Measurements from ENCODE around the gene CCDC90B. TPM values are rescaled to one million over a fixed set of nuclear protein-coding genes. Genes with fewer than 3 reads are reported as not detected.
A peak's percentile ranks its signal among the peaks of the same experiment; 100 is the strongest.

Gene CCDC90B
- total and polyA plus RNA-seq, 3 experiments from 2014 or later = 36.7 to 58.9 (median 40.6) TPM

GRCh38 chr11:83249972-83250593 is 36.1 kb downstream of the CCDC90B start:
- Mint-ChIP-seq H3K4me1 (peaks cover 6 to 10% (median 7%) of the 10 kb centered on the region in 3 donors), H3K27ac (no peak overlapping the region), H3K9me3 (no peaks in the 10 kb centered on the region), H3K27me3 (no peaks in the 10 kb centered on the region), H3K4me3 (no peak overlapping the region), H3K36me3 (peaks cover 0 to 3% (median 0%) of the 10 kb centered on the region in 3 donors)
- no peaks in the 10 kb centered on the region for H3K9me3 ChIP-seq (ENCODE audit: low read length)
- H3K27ac ChIP-seq (ENCODE audit: low read depth, low read length) = no peak overlapping the region
- DNase-seq = peak in 2 of 5 donors; percentile 9 to 40
- no peaks in the 10 kb centered on the region for H3K36me3 ChIP-seq (ENCODE audit: insufficient read depth, low read length)
- POLR2A ChIA-PET = interaction anchor here (0.5 to 0.6 kb wide), 2 partner anchors 54 to 130 kb away, joined by 4 to 8 read pairs; no protein-coding TSS in a partner anchor
- H3K27me3 ChIP-seq (ENCODE audit: insufficient read depth, low read length, poor library complexity, severe bottlenecking) = no peaks in the 10 kb centered on the region
- CTCF ChIA-PET = interaction anchor here (0.6 to 3.0 kb wide), 20 partner anchors 9 to 383 kb away, joined by 3 to 25 read pairs (median 4); partner anchors contain the start of genes ANKRD42, CCDC90B, DDIAS and PRCP
- no peak overlapping the region for H3K4me3 ChIP-seq (ENCODE audit: low read length)
- no peaks in the 10 kb centered on the region for H3K4me1 ChIP-seq (ENCODE audit: insufficient read depth, low read length)

GRCh38 chr11:83249445-83249844 is 36.7 kb downstream of the CCDC90B start:
- Mint-ChIP-seq H3K9me3 (no peaks in the 10 kb centered on the region), H3K4me1 (peaks cover 6 to 10% (median 7%) of the 10 kb centered on the region in 3 donors), H3K36me3 (peaks cover 0 to 3% (median 0%) of the 10 kb centered on the region in 3 donors), H3K27me3 (no peaks in the 10 kb centered on the region), H3K27ac (no peak overlapping the region), H3K4me3 (no peak overlapping the region)
- CTCF ChIA-PET = interaction anchor here (0.9 to 3.0 kb wide), 16 partner anchors 9 to 382 kb away, joined by 3 to 25 read pairs (median 4); partner anchors contain the start of genes CCDC90B, DDIAS, PRCP and RAB30
- POLR2A ChIA-PET = interaction anchor here (0.5 to 0.6 kb wide), 2 partner anchors 54 to 129 kb away, joined by 4 to 8 read pairs; no protein-coding TSS in a partner anchor
- no peaks in the 10 kb centered on the region for H3K9me3 ChIP-seq (ENCODE audit: low read length)
- DNase-seq = no peak
- H3K27me3 ChIP-seq (ENCODE audit: insufficient read depth, low read length, poor library complexity, severe bottlenecking) = no peaks in the 10 kb centered on the region
- H3K36me3 ChIP-seq (ENCODE audit: insufficient read depth, low read length) = no peaks in the 10 kb centered on the region
- no peak overlapping the region for H3K4me3 ChIP-seq (ENCODE audit: low read length)
- H3K4me1 ChIP-seq (ENCODE audit: insufficient read depth, low read length) = no peaks in the 10 kb centered on the region
- H3K27ac ChIP-seq (ENCODE audit: low read depth, low read length) = no peak overlapping the region

DNA sequence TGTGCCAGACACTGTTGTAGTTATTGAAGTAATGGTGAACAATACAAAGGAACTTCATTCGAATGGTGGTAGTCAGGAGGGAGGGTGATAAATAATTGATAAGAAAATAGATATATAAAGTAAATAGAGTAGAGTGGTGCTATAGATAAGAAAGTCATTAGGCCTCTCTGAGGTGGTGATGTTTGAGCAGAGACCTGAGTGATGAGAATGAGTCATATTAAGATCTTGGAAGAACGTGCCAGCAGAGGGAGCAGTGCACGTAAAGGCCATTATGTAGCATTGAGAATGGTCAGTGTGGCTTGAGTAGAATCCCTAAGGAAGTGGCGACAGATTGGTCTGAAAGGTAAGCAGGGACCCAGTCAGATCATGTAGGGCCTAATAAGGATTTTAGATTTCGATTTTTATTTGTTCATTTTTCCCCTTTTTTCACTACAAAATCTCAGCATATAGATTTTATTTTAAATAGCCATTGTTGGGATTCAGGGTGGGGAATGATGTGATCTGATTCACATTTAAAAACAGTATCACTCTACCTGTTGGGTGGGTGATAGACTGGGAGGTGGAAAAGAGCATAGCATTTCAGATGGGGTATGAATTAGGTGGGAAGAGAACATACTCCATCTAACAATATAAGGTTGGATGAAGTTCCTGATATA is 44.7 kb downstream of the CCDC90B start:
- ChIA-PET CTCF (interaction anchor here (1.5 kb wide), 1 partner anchor 8 kb away, joined by 4 read pairs; no protein-coding TSS in a partner anchor), POLR2A (no interaction called here)
- peaks cover 1 to 7% (median 6%) of the 10 kb centered on the region in 3 donors for H3K36me3 Mint-ChIP-seq
- Histone ChIP-seq H3K27me3 (ENCODE audit: insufficient read depth, low read length, poor library complexity, severe bottlenecking) (no peaks in the 10 kb centered on the region), H3K4me3 (ENCODE audit: low read length) (no peak overlapping the region), H3K4me1 (ENCODE audit: insufficient read depth, low read length) (no peaks in the 10 kb centered on the region), H3K9me3 (ENCODE audit: low read length) (no peaks in the 10 kb centered on the region), H3K36me3 (ENCODE audit: insufficient read depth, low read length) (no peaks in the 10 kb centered on the region), H3K27ac (ENCODE audit: low read depth, low read length) (no peak overlapping the region)
- H3K4me1 Mint-ChIP-seq = no peaks in the 10 kb centered on the region
- no peaks in the 10 kb centered on the region for H3K27me3 Mint-ChIP-seq
- H3K4me3 Mint-ChIP-seq = no peak overlapping the region
- DNase-seq = no peak
- no peaks in the 10 kb centered on the region for H3K9me3 Mint-ChIP-seq
- no peak overlapping the region for H3K27ac Mint-ChIP-seq

DNA sequence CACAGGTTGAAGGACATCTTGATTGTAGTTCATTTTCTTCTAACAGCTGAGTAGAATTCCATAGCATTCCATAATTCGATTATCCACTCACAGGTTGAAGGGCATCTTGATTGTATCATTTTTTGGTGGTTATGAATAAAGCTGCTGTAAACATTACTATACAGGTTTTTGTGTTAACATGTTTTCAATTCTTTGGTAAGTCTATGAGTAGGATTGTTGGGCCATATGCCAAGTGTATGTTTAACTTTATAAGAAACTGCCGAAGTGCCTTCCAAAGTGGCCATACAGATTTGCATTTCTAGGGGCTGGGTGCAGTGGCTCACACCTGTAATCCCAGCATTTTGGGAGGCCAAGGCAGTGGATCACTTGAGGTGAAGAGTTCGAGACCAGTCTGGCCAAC is 48.1 kb downstream of the CCDC90B start:
- DNase-seq = no peak
- Histone ChIP-seq H3K27me3 (ENCODE audit: insufficient read depth, low read length, poor library complexity, severe bottlenecking) (no peaks in the 10 kb centered on the region), H3K4me1 (ENCODE audit: insufficient read depth, low read length) (no peaks in the 10 kb centered on the region), H3K4me3 (ENCODE audit: low read length) (no peak overlapping the region), H3K27ac (ENCODE audit: low read depth, low read length) (no peak overlapping the region), H3K9me3 (ENCODE audit: low read length) (no peaks in the 10 kb centered on the region), H3K36me3 (ENCODE audit: insufficient read depth, low read length) (no peaks in the 10 kb centered on the region)
- H3K27ac Mint-ChIP-seq = no peak overlapping the region
- no peak overlapping the region for H3K4me3 Mint-ChIP-seq
- H3K9me3 Mint-ChIP-seq = peaks cover 0 to 2% (median 0%) of the 10 kb centered on the region in 5 donors
- H3K36me3 Mint-ChIP-seq = peaks cover 1 to 7% (median 6%) of the 10 kb centered on the region in 3 donors
- no peaks in the 10 kb centered on the region for H3K27me3 Mint-ChIP-seq
- ChIA-PET POLR2A (no interaction called here), CTCF (interaction anchor here (0.6 to 1.6 kb wide), 2 partner anchors 12 to 175 kb away, joined by 3 to 5 read pairs; no protein-coding TSS in a partner anchor)
- no peaks in the 10 kb centered on the region for H3K4me1 Mint-ChIP-seq

DNA sequence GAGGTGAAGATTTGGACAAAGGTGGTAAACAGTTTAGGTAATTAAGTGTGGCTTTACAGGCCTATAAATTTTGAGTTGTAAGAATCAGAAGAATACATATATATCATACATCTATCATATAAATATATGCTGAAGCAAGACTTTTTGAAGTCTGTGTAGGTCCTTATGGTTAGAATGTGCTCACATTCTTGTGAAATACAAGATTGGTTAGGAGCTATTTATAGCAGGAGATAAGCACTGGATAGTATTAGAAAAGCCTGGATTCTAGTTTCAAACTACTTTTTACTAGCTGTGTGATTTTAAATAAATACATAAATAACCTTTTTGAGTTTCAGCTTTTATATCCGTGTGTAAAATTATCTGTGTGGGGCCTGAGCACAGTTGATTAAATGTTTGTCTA is 50.3 kb downstream of the CCDC90B start:
- Histone ChIP-seq H3K9me3 (ENCODE audit: low read length) (no peaks in the 10 kb centered on the region), H3K4me3 (ENCODE audit: low read length) (no peak overlapping the region), H3K4me1 (ENCODE audit: insufficient read depth, low read length) (no peaks in the 10 kb centered on the region), H3K27ac (ENCODE audit: low read depth, low read length) (no peak overlapping the region), H3K27me3 (ENCODE audit: insufficient read depth, low read length, poor library complexity, severe bottlenecking) (no peaks in the 10 kb centered on the region), H3K36me3 (ENCODE audit: insufficient read depth, low read length) (no peaks in the 10 kb centered on the region)
- Mint-ChIP-seq H3K27ac (no peak overlapping the region), H3K36me3 (peaks cover 1 to 12% (median 4%) of the 10 kb centered on the region in 3 donors), H3K27me3 (no peaks in the 10 kb centered on the region), H3K4me1 (no peaks in the 10 kb centered on the region), H3K4me3 (no peak overlapping the region), H3K9me3 (peaks cover 0 to 2% (median 0%) of the 10 kb centered on the region in 5 donors)
- no peak for DNase-seq
- ChIA-PET POLR2A (interaction anchor here (0.5 kb wide), 1 partner anchor 90 kb away, joined by 4 read pairs; no protein-coding TSS in a partner anchor), CTCF (interaction anchor here (0.7 kb wide), 1 partner anchor 13 kb away, joined by 3 read pairs; no protein-coding TSS in a partner anchor)

- Histone ChIP-seq H3K36me3 (ENCODE audit: insufficient read depth, low read length) (no peaks in the 10 kb centered on the region), H3K4me1 (ENCODE audit: insufficient read depth, low read length) (no peaks in the 10 kb centered on the region), H3K9me3 (ENCODE audit: low read length) (no peaks in the 10 kb centered on the region), H3K27me3 (ENCODE audit: insufficient read depth, low read length, poor library complexity, severe bottlenecking) (no peaks in the 10 kb centered on the region), H3K4me3 (ENCODE audit: low read length) (no peak overlapping the region), H3K27ac (ENCODE audit: low read depth, low read length) (no peak overlapping the region)
- DNase-seq = no peak
- Mint-ChIP-seq H3K36me3 (peaks cover 0 to under 1% (median 0%) of the 10 kb centered on the region in 3 donors), H3K27me3 (peaks cover 0 to 6% of the 10 kb centered on the region in 2 donors), H3K9me3 (no peaks in the 10 kb centered on the region), H3K4me1 (no peaks in the 10 kb centered on the region), H3K4me3 (no peak overlapping the region), H3K27ac (no peak overlapping the region)
- ChIA-PET POLR2A (interaction anchor here (0.6 kb wide), 1 partner anchor 321 kb away, joined by 3 read pairs; no protein-coding TSS in a partner anchor), CTCF (no interaction called here)
These were observed 62.7 kb downstream of the CCDC90B start for GRCh38 chr11:83223457-83223856.

GRCh38 chr11:83222499-83222898 is 63.7 kb downstream of the CCDC90B start:
- Mint-ChIP-seq H3K27ac (no peak overlapping the region), H3K27me3 (peaks cover 0 to 6% of the 10 kb centered on the region in 2 donors), H3K9me3 (no peaks in the 10 kb centered on the region), H3K4me3 (no peak overlapping the region), H3K4me1 (no peaks in the 10 kb centered on the region), H3K36me3 (no peaks in the 10 kb centered on the region)
- no peaks in the 10 kb centered on the region for H3K27me3 ChIP-seq (ENCODE audit: insufficient read depth, low read length, poor library complexity, severe bottlenecking)
- no peaks in the 10 kb centered on the region for H3K9me3 ChIP-seq (ENCODE audit: low read length)
- ChIA-PET CTCF (no interaction called here), POLR2A (no interaction called here)
- no peak overlapping the region for H3K4me3 ChIP-seq (ENCODE audit: low read length)
- H3K36me3 ChIP-seq (ENCODE audit: insufficient read depth, low read length) = no peaks in the 10 kb centered on the region
- no peak for DNase-seq
- no peak overlapping the region for H3K27ac ChIP-seq (ENCODE audit: low read depth, low read length)
- no peaks in the 10 kb centered on the region for H3K4me1 ChIP-seq (ENCODE audit: insufficient read depth, low read length)

- Histone ChIP-seq H3K36me3 (ENCODE audit: insufficient read depth, low read length) (no peaks in the 10 kb centered on the region), H3K4me1 (ENCODE audit: insufficient read depth, low read length) (no peaks in the 10 kb centered on the region), H3K27ac (ENCODE audit: low read depth, low read length) (no peak overlapping the region), H3K9me3 (ENCODE audit: low read length) (no peaks in the 10 kb centered on the region), H3K27me3 (ENCODE audit: insufficient read depth, low read length, poor library complexity, severe bottlenecking) (no peaks in the 10 kb centered on the region), H3K4me3 (ENCODE audit: low read length) (no peak overlapping the region)
- no peaks in the 10 kb centered on the region for H3K4me1 Mint-ChIP-seq
- no peaks in the 10 kb centered on the region for H3K9me3 Mint-ChIP-seq
- peaks cover 0 to 6% of the 10 kb centered on the region in 2 donors for H3K27me3 Mint-ChIP-seq
- POLR2A ChIA-PET = no interaction called here
- CTCF ChIA-PET = no interaction called here
- no peak for DNase-seq
- H3K4me3 Mint-ChIP-seq = no peak overlapping the region
- no peaks in the 10 kb centered on the region for H3K36me3 Mint-ChIP-seq
- H3K27ac Mint-ChIP-seq = no peak overlapping the region
These were observed 64.5 kb downstream of the CCDC90B start for GRCh38 chr11:83221694-83222093.
